Caco-2 (cell line): Measurements from ENCODE around the gene MAU2. TPM values are rescaled to one million over a fixed set of nuclear protein-coding genes. Genes with fewer than 3 reads are reported as not detected.
"Not testable (repeated sequence)": the region's sequence is repeated elsewhere in the genome, so short reads cannot be mapped to it uniquely, and the experiment has no call there.

Experiments used
- BruUV-seq: library from RNA; stranded (reverse); fragments of 400-500 nt; replicated peaks from 2 replicates; lab custom pipeline; 2021; lab: Mats Ljungman, UMichigan
- CTCF ChIA-PET: fragments of 300-600 bp; sonication (Branson Sonifier 250); formaldehyde crosslinking; loops from one replicate; lab custom pipeline; 2022; ENCODE audit warnings: antibody characterized with exemption; lab: Charles Lee
- POLR2A ChIA-PET: fragments of 300-600 bp; sonication (Branson Sonifier 250); formaldehyde crosslinking; loops from one replicate; lab custom pipeline; 2022; ENCODE audit warnings: antibody characterized with exemption; lab: Charles Lee
- DNase-seq, 2 experiments: peaks; one replicate each; pipeline versions ENCODE4 v3.0.0 to v3.0.0-alpha.2; 2020 to 2022
- H3K27me3 ChIP-seq: replicated peaks from 2 replicates; pipeline ENCODE4 v1.6.0; 2011; ENCODE audit warnings: low read length; ENCODE audit not compliant: control insufficient read depth, insufficient read depth
- H3K36me3 ChIP-seq: 2 replicates; pipeline ENCODE4 v1.5.1; 2011; ENCODE audit warnings: low read length; ENCODE audit not compliant: control insufficient read depth, insufficient read depth
- H3K4me1 ChIP-seq: fragments of 250-450 bp; sonication (Bioruptor Pico); 2 replicates; pipeline ENCODE4 v1.5.1; 2020; ENCODE audit warnings: mild to moderate bottlenecking
- H3K4me3 ChIP-seq: 2 replicates; pipeline ENCODE4 v1.5.1; 2011; ENCODE audit warnings: low read depth, mild to moderate bottlenecking, control low read depth, low read length
- H3K9me3 ChIP-seq: fragments of 250-450 bp; sonication (Bioruptor Pico); 2 replicates; pipeline ENCODE4 v1.5.1; 2020; ENCODE audit warnings: mild to moderate bottlenecking, moderate library complexity
- H3K27ac Mint-ChIP-seq: one replicate; pipeline ENCODE4 v1.8.0; 2022; ENCODE audit warnings: mixed read lengths; ENCODE audit not compliant: unreplicated experiment
- H3K27me3 Mint-ChIP-seq: one replicate; pipeline ENCODE4 v1.8.0; 2022; ENCODE audit warnings: mixed read lengths; ENCODE audit not compliant: insufficient read depth, unreplicated experiment
- H3K36me3 Mint-ChIP-seq: one replicate; pipeline ENCODE4 v1.8.0; 2022; ENCODE audit warnings: mild to moderate bottlenecking, mixed read lengths; ENCODE audit not compliant: insufficient read depth, unreplicated experiment
- H3K4me1 Mint-ChIP-seq: one replicate; pipeline ENCODE4 v1.8.0; 2022; ENCODE audit warnings: low read depth, mixed read lengths; ENCODE audit not compliant: unreplicated experiment
- H3K4me3 Mint-ChIP-seq: one replicate; pipeline ENCODE4 v1.8.0; 2022; ENCODE audit warnings: mild to moderate bottlenecking, moderate library complexity, mixed read lengths; ENCODE audit not compliant: unreplicated experiment
- H3K9me3 Mint-ChIP-seq: one replicate; pipeline ENCODE4 v1.8.0; 2022; ENCODE audit warnings: mixed read lengths; ENCODE audit not compliant: unreplicated experiment
- CTCF ChIP-seq, 2 experiments: fragments of 200-600 bp in 1 of 2; IDR thresholded peaks; 1 replicate in 1 of 2; 2 replicates in 1 of 2; pipeline versions ENCODE4 v1.5.1 to v1.8.0; 2011 to 2022; ENCODE audit warnings: antibody characterized with exemption in 1 of 2, control low read depth in 1 of 2, inconsistent platforms in 1 of 2, low read depth in 1 of 2, low read length in 1 of 2, mild to moderate bottlenecking in 1 of 2, moderate library complexity in 1 of 2; ENCODE audit not compliant: insufficient read depth in 1 of 2, severe bottlenecking in 1 of 2, unreplicated experiment in 1 of 2
- intact Hi-C: fragments of 100-400 bp; cut with micrococcal nuclease; formaldehyde crosslinking; loops from one replicate; pipeline ENCODE4 v1.10.0; 2022; ENCODE audit not compliant: unreplicated experiment
- total RNA-seq: library from RNA; stranded (reverse); gene quantifications from 2 replicates; pipeline ENCODE4 v1.2.3, GENCODE V29; 2022

MAU2 gene
- total RNA-seq, 1 experiment from 2014 or later: 51.3 TPM

GRCh38 chr19:19347401-19348110 is 26.9 kb downstream of the MAU2 start:
- peaks cover 65% of the 10 kb centered on the region for H3K36me3 Mint-ChIP-seq
- no peak overlapping the region for H3K4me3 Mint-ChIP-seq
- H3K9me3 ChIP-seq: no peaks in the 10 kb centered on the region
- H3K27me3 Mint-ChIP-seq: no peaks in the 10 kb centered on the region
- H3K27ac Mint-ChIP-seq: no peak overlapping the region
- H3K9me3 Mint-ChIP-seq: no peaks in the 10 kb centered on the region
- intact Hi-C loops: no loop called here
- no peaks in the 10 kb centered on the region for H3K4me1 Mint-ChIP-seq
- no TSS peak for BruUV-seq
- no peak overlapping the region for H3K4me3 ChIP-seq
- ChIA-PET POLR2A (interaction anchor here (0.5 kb wide), 1 partner anchor 17 kb away, joined by 3 read pairs; no protein-coding TSS in a partner anchor), CTCF (interaction anchor here (0.7 kb wide), 1 partner anchor 69 kb away, joined by 3 read pairs; no protein-coding TSS in a partner anchor)
- no peaks in the 10 kb centered on the region for H3K27me3 ChIP-seq
- TF ChIP-seq CTCF (IDR thresholded peaks at IDR 0.05; ENCODE audit: insufficient read depth in 1 of 2, low read depth in 1 of 2, low read length in 1 of 2, severe bottlenecking in 1 of 2, unreplicated experiment in 1 of 2): no peak
- no peak for DNase-seq
- peaks cover 5% of the 10 kb centered on the region for H3K36me3 ChIP-seq
- H3K4me1 ChIP-seq: no peaks in the 10 kb centered on the region

GRCh38 chr19:19348266-19348665 is 27.6 kb downstream of the MAU2 start:
- no peaks in the 10 kb centered on the region for H3K27me3 Mint-ChIP-seq
- no TSS peak for BruUV-seq
- peaks cover 62% of the 10 kb centered on the region for H3K36me3 Mint-ChIP-seq
- Histone ChIP-seq H3K27me3 (no peaks in the 10 kb centered on the region), H3K4me3 (no peak overlapping the region), H3K9me3 (no peaks in the 10 kb centered on the region), H3K4me1 (no peaks in the 10 kb centered on the region), H3K36me3 (peaks cover 4% of the 10 kb centered on the region)
- H3K4me3 Mint-ChIP-seq: no peak overlapping the region
- intact Hi-C loops: no loop called here
- ChIA-PET POLR2A (no interaction called here), CTCF (no interaction called here)
- no peak for DNase-seq
- no peak overlapping the region for H3K27ac Mint-ChIP-seq
- H3K4me1 Mint-ChIP-seq: no peaks in the 10 kb centered on the region
- H3K9me3 Mint-ChIP-seq: no peaks in the 10 kb centered on the region
- TF ChIP-seq CTCF (IDR thresholded peaks at IDR 0.05; ENCODE audit: insufficient read depth in 1 of 2, low read depth in 1 of 2, low read length in 1 of 2, severe bottlenecking in 1 of 2, unreplicated experiment in 1 of 2): no peak

- Histone ChIP-seq H3K4me1 (no peaks in the 10 kb centered on the region), H3K27me3 (no peaks in the 10 kb centered on the region), H3K4me3 (no peak overlapping the region), H3K9me3 (no peaks in the 10 kb centered on the region), H3K36me3 (peaks cover 3% of the 10 kb centered on the region)
- CTCF ChIA-PET: no interaction called here
- no peak overlapping the region for H3K27ac Mint-ChIP-seq
- intact Hi-C loops: no loop called here
- BruUV-seq: no TSS peak
- no peak for TF ChIP-seq CTCF (IDR thresholded peaks at IDR 0.05; ENCODE audit: insufficient read depth in 1 of 2, low read depth in 1 of 2, low read length in 1 of 2, severe bottlenecking in 1 of 2, unreplicated experiment in 1 of 2)
- DNase-seq: no peak
- H3K9me3 Mint-ChIP-seq: no peaks in the 10 kb centered on the region
- H3K4me1 Mint-ChIP-seq: no peaks in the 10 kb centered on the region
- H3K4me3 Mint-ChIP-seq: no peak overlapping the region
- peaks cover 69% of the 10 kb centered on the region for H3K36me3 Mint-ChIP-seq
- POLR2A ChIA-PET: no interaction called here
- H3K27me3 Mint-ChIP-seq: no peaks in the 10 kb centered on the region
These were observed 28.7 kb downstream of the MAU2 start for GRCh38 chr19:19349365-19349764.

GRCh38 chr19:19350756-19351155 is 30.1 kb downstream of the MAU2 start:
- H3K27me3 Mint-ChIP-seq, H3K27ac Mint-ChIP-seq, intact Hi-C loops, H3K36me3 ChIP-seq, H3K4me3 ChIP-seq, H3K4me3 Mint-ChIP-seq, BruUV-seq, DNase-seq, H3K27me3 ChIP-seq, H3K9me3 ChIP-seq, H3K9me3 Mint-ChIP-seq, H3K4me1 ChIP-seq, POLR2A ChIA-PET, H3K4me1 Mint-ChIP-seq: not testable (repeated sequence)
- CTCF ChIA-PET: interaction anchor here (0.5 kb wide), 1 partner anchor 161 kb away, joined by 3 read pairs; no protein-coding TSS in a partner anchor
- H3K36me3 Mint-ChIP-seq: peaks cover 58% of the 10 kb centered on the region
